ENCODE data around the gene TIMP3.

The TIMP3 gene

GRCh38 chr22:32824531-32825312 is 23.2 kb downstream of the TIMP3 start:
- DNase-seq: no peak
- no peaks in the 10 kb centered on the region for H3K36me3 ChIP-seq (replicated peaks; ENCODE audit: insufficient read depth, low read length)
- no peak overlapping the region for H2AFZ ChIP-seq (ENCODE audit: low read length)
- H3K27me3 ChIP-seq (replicated peaks; ENCODE audit: insufficient read depth, low read length): no peaks in the 10 kb centered on the region
- no peaks in the 10 kb centered on the region for H3K79me2 ChIP-seq (ENCODE audit: low read length)
- no peak overlapping the region for H3K4me2 ChIP-seq (ENCODE audit: low read depth, low read length)
- H3K4me3 ChIP-seq (ENCODE audit: low read length): no peak overlapping the region
- no peak for TF ChIP-seq EZH2 (optimal IDR thresholded peaks at IDR 0.05; ENCODE audit: low read depth, low read length)
- no peaks in the 10 kb centered on the region for H4K20me1 ChIP-seq (ENCODE audit: insufficient read depth, low read length)
- H3K4me1 ChIP-seq (ENCODE audit: low read length): no peaks in the 10 kb centered on the region
- H3K27ac ChIP-seq (ENCODE audit: low read length): no peak overlapping the region
- no peaks in the 10 kb centered on the region for H3K9me2 ChIP-seq (replicated peaks; ENCODE audit: insufficient read depth, low read length)
- no peaks in the 10 kb centered on the region for H3K9me3 ChIP-seq (replicated peaks; ENCODE audit: insufficient read depth, low read length)
- H3F3A ChIP-seq (ENCODE audit: insufficient read depth, low read length): no peaks in the 10 kb centered on the region
- no peak overlapping the region for H3K9ac ChIP-seq (ENCODE audit: low read length)

DNA sequence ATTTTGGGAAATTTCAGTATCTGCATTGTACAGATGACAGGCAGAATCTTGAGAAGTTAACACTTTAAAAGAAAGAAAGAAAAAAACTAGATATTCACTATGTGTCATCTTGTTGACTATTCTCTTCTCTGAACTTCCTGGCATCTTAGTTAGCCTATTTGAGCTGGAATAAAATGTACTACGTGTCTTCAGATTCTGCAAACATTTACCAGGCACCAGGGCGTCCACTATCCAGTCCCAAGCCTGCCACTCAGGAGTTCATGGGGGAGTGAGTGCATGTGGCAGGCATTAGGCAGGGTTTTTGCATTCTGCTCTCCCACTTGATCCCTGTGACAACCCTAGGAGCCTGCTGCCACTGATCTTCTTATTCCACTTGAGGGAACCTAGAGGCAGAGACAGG is 25.0 kb downstream of the TIMP3 start:
- Histone ChIP-seq H2AFZ (ENCODE audit: low read length) (no peak overlapping the region), H3K9me3 (replicated peaks; ENCODE audit: insufficient read depth, low read length) (no peaks in the 10 kb centered on the region), H3K9ac (ENCODE audit: low read length) (no peak overlapping the region), H3K4me2 (ENCODE audit: low read depth, low read length) (no peak overlapping the region), H3K79me2 (ENCODE audit: low read length) (no peaks in the 10 kb centered on the region), H3K27ac (ENCODE audit: low read length) (no peak overlapping the region), H3K9me2 (replicated peaks; ENCODE audit: insufficient read depth, low read length) (no peaks in the 10 kb centered on the region), H3K4me3 (ENCODE audit: low read length) (no peak overlapping the region), H3K36me3 (replicated peaks; ENCODE audit: insufficient read depth, low read length) (no peaks in the 10 kb centered on the region), H4K20me1 (ENCODE audit: insufficient read depth, low read length) (no peaks in the 10 kb centered on the region), H3K4me1 (ENCODE audit: low read length) (no peaks in the 10 kb centered on the region), H3K27me3 (replicated peaks; ENCODE audit: insufficient read depth, low read length) (no peaks in the 10 kb centered on the region), H3F3A (ENCODE audit: insufficient read depth, low read length) (no peaks in the 10 kb centered on the region)
- no peak for DNase-seq
- TF ChIP-seq EZH2phosphoT487 (IDR thresholded peaks at IDR 0.05; ENCODE audit: low read length): no peak
- no peak for TF ChIP-seq CTCF (IDR thresholded peaks at IDR 0.05; ENCODE audit: low read length)
- no peak for TF ChIP-seq EZH2 (optimal IDR thresholded peaks at IDR 0.05; ENCODE audit: low read depth, low read length)

- no peaks in the 10 kb centered on the region for H3K79me2 ChIP-seq (ENCODE audit: low read length)
- no peak overlapping the region for H3K27ac ChIP-seq (ENCODE audit: low read length)
- H3K4me3 ChIP-seq (ENCODE audit: low read length): no peak overlapping the region
- H3K27me3 ChIP-seq (replicated peaks; ENCODE audit: insufficient read depth, low read length): no peaks in the 10 kb centered on the region
- H3K36me3 ChIP-seq (replicated peaks; ENCODE audit: insufficient read depth, low read length): no peaks in the 10 kb centered on the region
- H3K9me3 ChIP-seq (replicated peaks; ENCODE audit: insufficient read depth, low read length): no peaks in the 10 kb centered on the region
- H3K4me2 ChIP-seq (ENCODE audit: low read depth, low read length): no peak overlapping the region
- H3K4me1 ChIP-seq (ENCODE audit: low read length): no peaks in the 10 kb centered on the region
- DNase-seq: no peak
- H3K9me2 ChIP-seq (replicated peaks; ENCODE audit: insufficient read depth, low read length): no peaks in the 10 kb centered on the region
- no peak overlapping the region for H3K9ac ChIP-seq (ENCODE audit: low read length)
- TF ChIP-seq EZH2phosphoT487 (IDR thresholded peaks at IDR 0.05; ENCODE audit: low read length): no peak
- no peak for TF ChIP-seq EZH2 (optimal IDR thresholded peaks at IDR 0.05; ENCODE audit: low read depth, low read length)
- no peak for TF ChIP-seq CTCF (IDR thresholded peaks at IDR 0.05; ENCODE audit: low read length)
- no peak overlapping the region for H2AFZ ChIP-seq (ENCODE audit: low read length)
- H3F3A ChIP-seq (ENCODE audit: insufficient read depth, low read length): no peaks in the 10 kb centered on the region
- no peaks in the 10 kb centered on the region for H4K20me1 ChIP-seq (ENCODE audit: insufficient read depth, low read length)
Measured at GRCh38 chr22:32827049-32827602, 25.6 kb downstream of the TIMP3 start.

DNA sequence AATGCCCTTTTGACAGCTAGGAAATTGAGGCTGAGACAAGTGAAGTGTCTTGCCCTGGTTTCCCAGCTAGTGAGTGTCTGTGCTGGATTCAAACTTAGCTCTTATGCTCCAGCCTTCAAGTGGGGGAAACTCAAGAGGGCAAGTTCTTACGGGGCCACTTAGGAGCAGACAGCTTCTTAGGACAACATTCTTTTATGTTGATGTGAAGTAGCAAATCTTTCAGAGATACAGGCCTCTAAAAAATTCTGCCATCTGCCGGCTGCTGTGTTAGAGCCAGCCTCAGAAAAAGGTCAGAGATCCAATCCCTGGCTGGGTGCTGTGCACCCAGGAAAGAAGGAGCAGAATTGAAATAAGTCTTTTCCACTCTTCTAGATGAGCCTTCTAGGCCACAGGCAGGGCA is 26.6 kb downstream of the TIMP3 start:
- DNase-seq: no peak
- Histone ChIP-seq H3K4me1 (ENCODE audit: low read length) (no peaks in the 10 kb centered on the region), H3K36me3 (replicated peaks; ENCODE audit: insufficient read depth, low read length) (no peaks in the 10 kb centered on the region), H3K79me2 (ENCODE audit: low read length) (no peaks in the 10 kb centered on the region), H3K9me3 (replicated peaks; ENCODE audit: insufficient read depth, low read length) (no peaks in the 10 kb centered on the region), H3K4me2 (ENCODE audit: low read depth, low read length) (no peak overlapping the region), H2AFZ (ENCODE audit: low read length) (no peak overlapping the region), H4K20me1 (ENCODE audit: insufficient read depth, low read length) (no peaks in the 10 kb centered on the region), H3K9ac (ENCODE audit: low read length) (no peak overlapping the region), H3K9me2 (replicated peaks; ENCODE audit: insufficient read depth, low read length) (no peaks in the 10 kb centered on the region), H3F3A (ENCODE audit: insufficient read depth, low read length) (no peaks in the 10 kb centered on the region), H3K27ac (ENCODE audit: low read length) (no peak overlapping the region), H3K4me3 (ENCODE audit: low read length) (no peak overlapping the region), H3K27me3 (replicated peaks; ENCODE audit: insufficient read depth, low read length) (no peaks in the 10 kb centered on the region)
- TF ChIP-seq CTCF (IDR thresholded peaks at IDR 0.05; ENCODE audit: low read length) (no peak; the same call in 1 of the 2 replicates), EZH2phosphoT487 (IDR thresholded peaks at IDR 0.05; ENCODE audit: low read length) (no peak), EZH2 (optimal IDR thresholded peaks at IDR 0.05; ENCODE audit: low read depth, low read length) (no peak)

Data from MM.1S (cell line).